GM18858 (cell line): ENCODE data around the gene MYOZ2.
"Not testable (repeated sequence)": the region's sequence is repeated elsewhere in the genome, so short reads cannot be mapped to it uniquely, and the experiment has no call there.

Source experiments
- ATAC-seq: cut with Tn5 transposase; IDR thresholded peaks from one replicate; pipeline ENCODE4 v1.9.1; 2021; ENCODE audit not compliant: unreplicated experiment

The MYOZ2 gene

DNA sequence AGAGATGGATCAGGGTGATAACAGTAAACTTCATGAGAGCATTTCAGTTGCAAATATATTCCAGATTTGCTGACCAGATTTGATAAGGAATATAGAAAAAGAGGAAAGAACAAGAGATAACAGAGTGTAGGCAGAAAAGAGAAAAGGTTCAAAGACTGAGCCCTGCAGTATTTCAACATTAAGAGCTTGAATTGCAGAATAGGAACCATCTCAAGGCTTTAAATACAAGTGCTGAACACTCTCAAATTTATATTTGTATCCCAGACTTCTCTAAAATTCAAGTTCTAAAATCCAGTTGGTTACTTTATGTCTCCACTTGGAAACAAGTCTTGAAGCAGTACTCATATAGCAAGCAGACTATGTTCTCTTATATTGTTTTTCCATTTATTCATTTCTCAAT, 9.7 kb upstream of the MYOZ2 start:
- no peak for ATAC-seq

DNA sequence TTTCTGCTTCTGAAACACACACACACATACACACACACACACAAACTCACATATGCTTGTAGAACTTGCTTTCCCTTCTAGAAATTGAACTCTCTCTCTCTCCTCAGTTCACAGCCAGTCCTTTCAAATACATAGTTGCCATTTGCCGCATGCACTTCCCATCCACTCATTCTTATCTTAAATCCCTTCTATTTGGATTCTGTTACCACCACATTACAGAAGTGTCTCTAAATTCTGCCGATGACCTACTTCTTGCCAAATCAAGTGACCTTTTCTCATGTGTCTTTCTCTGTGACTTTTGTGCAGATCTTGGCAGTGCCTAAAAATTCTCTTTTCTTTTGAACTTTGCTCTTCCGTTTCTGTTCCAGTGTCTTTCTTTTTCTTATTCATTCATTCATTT, 7.5 kb upstream of the MYOZ2 start:
- no peak for ATAC-seq

DNA sequence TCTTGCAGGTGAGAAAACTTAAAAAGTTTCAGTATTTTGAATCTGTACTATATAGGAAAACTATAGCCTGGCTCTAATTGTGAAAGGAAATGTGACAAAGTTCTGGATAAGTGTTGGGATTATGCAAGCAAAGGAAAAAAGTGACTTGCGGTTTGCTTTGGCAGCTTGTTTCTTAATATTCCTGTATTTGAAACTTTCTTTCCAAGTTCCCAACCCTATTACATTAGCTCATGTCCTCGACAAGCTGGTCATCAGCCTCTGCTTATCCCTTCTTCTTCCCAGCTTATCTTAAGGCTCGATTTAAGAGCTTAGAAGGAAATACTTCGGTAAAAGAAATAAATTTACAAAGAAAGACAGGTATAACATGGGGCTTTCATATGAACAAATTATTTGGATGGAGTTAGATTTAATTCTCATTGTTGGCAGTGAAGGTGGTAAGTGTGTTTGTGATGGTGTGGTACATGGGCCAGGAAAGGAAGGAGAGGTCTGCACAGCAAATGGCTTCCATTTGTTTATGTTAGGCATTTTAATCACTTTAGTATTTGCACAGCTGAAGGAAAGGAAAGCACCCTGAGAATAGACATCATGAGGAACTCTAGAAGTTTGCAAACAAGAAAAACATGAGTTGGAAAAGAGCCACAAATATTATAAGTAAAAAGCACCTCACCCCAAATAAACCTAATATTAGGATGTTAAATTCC, 5.1 kb upstream of the MYOZ2 start:
- no peak for ATAC-seq

DNA sequence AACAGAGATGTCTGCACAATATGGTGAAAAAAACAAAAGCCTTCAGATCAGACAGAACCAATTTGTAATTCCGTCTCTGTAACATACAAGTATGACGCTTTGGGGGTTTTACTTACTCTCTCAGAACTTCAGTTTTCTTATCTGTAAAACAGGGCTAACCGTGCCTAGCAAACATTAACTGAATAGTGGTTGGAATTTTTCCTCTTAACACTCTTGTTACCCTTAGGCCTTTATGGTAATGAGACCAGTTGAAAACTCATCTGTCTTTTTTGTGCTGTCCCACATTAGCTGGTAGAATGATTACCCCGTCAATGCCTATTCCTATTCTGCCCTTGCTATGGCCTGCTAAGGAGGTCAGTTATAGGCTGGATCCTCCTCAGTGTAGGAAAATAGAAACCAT, 4.5 kb upstream of the MYOZ2 start:
- ATAC-seq: no peak

DNA sequence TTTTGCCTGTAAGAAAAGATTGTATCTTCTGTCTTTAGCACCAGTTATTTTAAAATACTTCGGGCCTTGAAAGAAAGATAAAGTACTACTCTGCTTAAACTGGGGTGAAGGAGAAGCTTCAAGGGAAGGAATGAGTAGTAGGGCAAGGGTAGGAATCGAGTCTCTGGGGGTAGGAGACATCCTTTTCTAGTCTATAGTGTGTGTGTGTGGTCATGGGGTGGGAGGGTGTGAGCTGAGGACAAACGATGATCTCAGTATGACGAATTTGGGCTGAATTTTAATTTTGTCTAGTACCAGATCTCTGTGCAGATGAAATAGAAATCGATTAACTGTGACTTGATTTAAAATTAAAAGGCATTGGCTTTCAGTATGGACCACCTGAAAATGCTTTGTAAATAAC, 3.3 kb upstream of the MYOZ2 start:
- ATAC-seq: no peak

DNA sequence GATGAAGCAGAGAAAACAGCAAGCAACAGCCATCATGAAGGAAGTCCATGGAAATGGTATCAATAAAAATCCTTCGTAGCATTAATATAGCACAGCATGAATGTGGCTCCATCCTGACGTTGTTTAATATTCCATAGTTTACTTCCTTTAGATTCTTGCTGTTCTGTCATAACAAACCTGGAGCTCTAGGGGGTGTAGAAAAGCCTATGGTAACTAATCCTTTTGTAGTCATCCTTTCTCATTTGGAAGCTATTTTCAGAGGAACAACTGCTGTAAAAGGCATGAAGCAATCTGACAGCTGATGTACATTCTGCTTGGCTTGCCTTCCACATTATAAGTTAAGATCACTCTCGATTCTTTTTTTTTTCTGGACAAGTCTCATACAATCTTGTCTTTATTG, 914 bp downstream of the MYOZ2 start:
- ATAC-seq: no peak

DNA sequence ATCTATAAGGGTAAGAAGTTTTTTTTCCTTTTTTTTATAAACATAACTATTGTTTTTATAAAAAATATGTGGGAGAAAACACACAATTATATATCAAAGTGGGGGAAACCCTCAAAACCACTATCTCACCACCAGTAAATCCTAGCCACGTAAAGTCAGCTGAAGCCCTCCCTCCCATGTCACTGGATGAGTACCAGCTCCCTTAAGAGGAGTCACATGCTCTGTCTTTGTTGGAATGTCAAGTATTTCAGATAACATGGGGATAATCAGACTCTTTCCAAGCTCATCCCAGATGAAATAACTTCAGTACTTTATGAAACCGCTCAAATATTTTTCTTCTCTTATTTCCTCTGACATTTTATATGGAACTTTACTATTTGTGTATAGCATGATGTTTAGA, 2.4 kb downstream of the MYOZ2 start:
- ATAC-seq: no peak

DNA sequence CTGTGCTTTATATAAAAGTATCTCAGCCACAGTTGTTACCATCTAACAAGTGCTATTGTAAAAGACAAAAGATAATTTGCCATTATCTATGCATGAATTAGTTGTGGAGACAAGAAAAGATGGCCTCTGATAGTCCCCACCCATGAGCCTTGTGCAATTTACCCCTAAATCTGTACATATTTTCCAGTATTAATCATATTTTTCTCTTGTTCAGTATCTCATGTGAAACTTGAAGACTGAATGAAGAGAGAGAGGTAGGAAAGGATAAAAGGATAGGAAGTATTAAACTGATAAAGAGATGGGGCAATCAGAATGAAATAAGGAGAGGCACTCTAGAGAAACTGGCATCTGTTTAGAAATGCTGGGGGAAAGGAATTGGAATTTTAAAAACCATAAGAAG, 3.7 kb downstream of the MYOZ2 start:
- no peak for ATAC-seq

DNA sequence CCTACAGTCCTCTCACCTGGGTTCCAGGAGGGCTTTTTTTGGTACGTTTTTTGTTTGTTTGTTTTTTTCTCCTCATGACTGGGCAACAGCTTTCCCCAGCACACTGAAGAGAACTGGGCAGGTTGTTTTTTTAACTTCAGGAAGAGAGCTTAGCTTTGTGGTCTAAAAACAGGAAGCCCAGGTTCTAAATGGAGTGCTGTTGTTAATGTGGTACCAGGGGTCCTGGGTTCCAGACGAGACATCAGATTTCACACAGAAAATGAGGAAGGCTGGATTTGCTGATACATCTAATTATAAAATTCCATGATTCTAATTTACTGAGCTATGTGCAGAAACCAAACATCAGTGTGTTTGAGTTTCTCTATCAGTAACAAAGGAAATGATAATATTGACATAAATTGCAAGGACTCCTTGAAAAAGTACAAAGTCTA, 4.2 kb downstream of the MYOZ2 start:
- no peak for ATAC-seq

DNA sequence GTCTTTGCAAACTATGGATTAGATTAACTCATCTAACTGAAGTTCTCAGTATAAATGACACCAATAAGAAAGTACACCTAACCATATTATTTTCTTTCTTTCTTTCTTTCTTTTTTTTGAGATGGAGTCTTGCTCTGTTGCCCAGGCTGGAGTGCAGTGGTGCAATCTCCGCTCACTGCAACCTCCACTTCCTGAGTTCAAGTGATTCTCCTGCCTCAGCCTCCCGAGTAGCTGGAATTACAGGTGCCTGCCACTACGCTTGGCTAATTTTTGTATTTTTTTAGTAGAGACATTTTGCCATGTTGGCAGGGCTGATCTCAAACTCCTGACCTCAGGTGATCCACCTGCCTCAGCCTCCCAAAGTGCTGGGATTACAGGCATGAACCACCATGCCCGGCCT, 5.7 kb downstream of the MYOZ2 start:
- not testable (repeated sequence) for ATAC-seq

DNA sequence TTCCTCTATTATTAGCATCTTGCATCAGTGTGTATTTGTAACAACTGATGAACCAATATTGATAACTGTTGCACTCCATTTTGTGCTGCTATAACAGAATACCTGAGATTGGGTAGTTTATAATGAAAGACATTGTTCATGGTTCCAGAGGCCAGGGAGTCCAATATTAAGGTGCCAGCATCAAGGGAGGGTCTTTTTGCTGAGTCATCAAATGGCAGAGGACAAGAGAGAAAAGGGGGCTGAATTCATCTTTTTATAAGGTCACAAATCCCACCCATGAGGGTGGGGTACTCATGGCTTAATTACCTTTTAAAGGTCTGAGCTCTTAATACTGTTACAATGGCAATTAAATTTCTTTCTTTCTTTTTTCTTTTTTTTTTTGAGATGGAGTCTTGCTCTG, 7.2 kb downstream of the MYOZ2 start:
- ATAC-seq: no peak

DNA sequence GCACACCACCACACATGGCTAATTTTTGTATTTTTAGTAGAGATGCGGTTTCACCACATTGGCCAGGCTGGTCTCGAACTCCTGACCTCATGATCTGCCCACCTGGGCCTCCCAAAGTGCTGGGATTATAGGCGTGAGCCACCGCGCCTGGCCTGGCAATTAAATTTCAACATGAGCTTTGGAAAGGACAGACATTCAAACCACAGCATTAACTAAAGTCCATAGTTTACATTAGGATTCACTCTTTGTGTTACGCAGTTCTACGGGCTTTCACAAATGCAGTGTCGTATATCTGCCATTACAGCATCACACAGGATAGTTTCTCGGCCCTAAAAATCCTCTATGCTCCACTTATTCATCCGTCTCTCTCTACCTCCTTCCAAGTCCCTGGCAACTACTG, 7.7 kb downstream of the MYOZ2 start:
- not testable (repeated sequence) for ATAC-seq

DNA sequence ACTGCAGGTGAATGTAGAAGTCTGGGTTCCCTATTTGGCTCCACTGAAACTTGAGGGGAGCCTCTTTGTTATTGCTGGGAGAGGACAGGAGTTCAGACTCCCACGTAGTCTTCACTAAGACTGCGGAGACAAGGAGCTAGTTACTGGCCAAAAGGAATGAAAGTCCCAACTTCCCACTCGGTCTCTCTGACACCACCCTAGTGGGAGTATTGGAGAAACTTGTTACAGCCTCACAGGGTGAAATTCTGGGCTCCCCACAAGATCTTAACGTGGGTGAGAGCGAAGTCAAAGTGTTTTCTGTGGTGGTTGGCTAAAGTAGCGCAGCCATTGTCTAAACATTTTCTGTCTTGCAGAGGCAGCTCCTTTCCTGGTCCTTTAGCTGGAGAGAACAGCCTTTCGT, 13.5 kb downstream of the MYOZ2 start:
- ATAC-seq: no peak

DNA sequence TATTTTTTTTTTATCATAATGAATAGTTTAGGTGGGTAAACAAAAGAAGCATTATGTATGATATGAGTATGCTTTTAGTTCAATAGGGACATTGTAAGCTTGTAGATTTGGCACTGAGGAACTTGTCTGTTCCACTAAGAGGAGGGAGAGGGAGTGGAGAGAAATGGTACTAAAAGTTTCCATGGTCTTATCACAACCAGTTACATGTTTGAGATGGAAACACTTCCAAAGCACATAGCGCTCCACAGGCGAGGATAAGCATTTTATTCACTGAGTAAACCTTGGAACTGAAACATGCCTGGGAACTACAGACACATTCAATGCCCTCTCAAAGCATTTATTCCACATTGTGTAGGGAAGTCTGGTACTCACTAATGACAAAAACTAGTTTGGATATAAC, 15.5 kb downstream of the MYOZ2 start:
- ATAC-seq: no peak

DNA sequence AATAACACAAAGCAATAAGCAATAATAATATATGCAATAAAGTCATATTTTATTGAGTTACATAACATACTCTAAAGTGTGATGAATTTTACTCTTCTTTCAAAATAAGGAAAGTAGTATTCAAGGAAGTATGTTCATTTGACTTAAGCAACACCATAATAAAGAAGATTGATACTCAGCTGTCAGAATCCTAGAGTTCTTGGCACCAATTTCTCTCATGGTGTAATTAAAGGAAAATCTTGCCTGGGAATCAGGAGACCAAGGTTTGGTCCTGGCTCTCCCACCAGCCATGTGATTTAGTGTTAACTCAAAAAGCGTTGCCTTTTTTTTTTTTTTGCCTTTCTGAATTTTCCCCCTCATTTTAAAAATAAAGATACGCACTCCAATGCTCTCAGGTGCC, 17.1 kb downstream of the MYOZ2 start:
- ATAC-seq: no peak

DNA sequence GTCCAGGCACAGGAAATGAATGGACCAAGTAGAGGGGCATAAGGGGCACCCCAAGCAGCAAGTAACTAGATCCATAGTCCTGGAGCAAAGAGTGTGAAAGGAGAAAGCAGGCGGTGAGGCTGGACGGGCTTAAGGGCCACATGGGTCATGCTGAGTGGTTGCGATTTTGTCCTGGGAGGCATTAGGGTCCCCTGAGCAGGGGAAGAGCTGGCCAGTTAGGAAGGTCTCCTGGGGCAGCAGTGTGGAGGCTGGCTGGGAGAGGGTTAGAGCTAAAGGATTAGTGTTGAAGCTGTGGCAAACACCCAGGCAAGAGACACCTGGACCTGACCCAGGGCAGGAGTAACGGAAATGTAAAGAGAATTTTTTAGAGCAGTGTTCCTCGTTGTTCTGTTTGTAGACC, 26.5 kb downstream of the MYOZ2 start:
- no peak for ATAC-seq

DNA sequence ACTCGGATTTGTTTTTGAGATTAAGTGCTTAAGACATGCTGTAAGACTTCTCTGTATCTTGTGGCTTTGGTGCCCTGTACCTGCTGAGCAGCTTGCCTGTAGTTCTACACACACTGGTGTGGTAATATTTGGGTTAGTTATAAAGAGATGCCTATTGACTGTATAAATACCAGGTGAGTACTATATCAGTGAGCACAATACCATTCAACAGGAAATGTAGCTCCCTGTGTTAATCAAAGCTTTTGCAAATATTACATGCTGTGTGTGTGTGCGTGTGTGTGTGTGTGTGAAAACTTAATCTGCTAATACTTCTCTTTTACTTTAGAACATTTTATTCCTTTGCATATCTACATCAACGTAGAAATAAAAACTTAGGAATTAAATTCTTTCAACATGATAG, 30.1 kb downstream of the MYOZ2 start:
- ATAC-seq: no peak

DNA sequence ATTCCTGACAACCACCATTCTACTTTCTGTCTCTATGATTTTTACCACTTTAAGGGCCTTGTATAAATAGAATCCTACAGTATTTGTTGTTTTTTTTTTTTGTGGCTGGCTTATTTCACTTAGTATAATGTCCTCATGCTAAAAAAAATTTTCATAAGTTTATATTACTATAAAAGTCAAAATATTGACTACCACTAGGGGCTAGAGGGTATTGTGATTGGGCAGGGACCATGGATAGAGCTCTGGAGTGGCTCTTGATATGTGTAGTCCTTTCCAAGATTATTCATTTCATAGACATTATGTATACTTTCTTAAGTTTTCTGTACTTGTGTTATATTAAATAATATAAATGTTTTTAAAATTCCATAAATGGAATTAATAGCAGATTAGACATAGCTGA, 34.6 kb downstream of the MYOZ2 start:
- no peak for ATAC-seq

DNA sequence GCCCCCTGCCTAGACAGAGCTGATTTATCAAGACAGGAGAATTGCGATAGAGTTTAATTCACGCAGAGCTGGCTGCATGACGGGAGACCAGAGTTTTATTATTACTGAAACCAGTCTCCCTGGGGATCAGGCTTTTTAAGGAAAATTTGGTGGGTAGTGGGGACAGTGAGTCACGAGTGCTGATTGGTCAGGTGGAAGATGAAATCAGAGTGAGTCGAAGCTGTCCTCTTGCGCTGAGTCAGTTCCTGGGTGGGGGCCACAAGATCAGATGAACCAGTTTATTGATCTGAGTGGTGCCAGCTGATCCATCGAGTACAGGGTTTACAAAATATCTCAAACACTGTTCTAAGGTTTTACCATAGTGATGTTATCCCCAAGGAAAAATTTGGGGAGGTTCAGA, 36.6 kb downstream of the MYOZ2 start:
- no peak for ATAC-seq

DNA sequence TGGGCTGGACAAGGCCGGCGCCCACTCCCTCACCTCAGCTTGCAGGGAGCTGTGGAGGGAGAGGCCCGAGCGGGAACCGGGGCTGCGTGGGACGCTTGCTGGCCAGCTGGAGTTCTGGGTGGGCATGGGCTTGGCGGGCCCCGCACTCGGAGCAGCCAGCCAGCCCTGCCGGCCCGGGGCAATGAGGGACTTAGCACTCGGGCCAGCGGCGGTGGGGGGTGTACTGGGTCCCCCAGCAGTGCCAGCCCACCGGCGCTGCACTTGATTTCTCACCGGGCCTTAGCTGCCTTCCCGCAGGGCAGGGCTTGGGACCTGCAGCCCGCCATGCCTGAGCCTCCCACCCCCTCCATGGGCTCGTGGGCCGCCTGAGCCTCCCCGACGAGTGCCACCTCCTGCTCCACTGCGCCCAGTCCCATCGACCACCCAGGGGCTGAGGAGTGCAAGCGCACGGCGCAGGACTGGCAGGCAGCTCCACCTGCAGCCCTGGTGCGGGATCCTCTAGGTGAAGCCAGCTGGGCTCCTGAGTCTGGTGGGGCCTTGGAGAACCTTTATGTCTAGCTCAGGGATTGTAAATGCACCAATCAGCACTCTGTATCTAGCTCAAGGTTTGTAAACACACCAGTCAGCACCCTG, 38.2 kb downstream of the MYOZ2 start:
- ATAC-seq: not testable (repeated sequence)

DNA sequence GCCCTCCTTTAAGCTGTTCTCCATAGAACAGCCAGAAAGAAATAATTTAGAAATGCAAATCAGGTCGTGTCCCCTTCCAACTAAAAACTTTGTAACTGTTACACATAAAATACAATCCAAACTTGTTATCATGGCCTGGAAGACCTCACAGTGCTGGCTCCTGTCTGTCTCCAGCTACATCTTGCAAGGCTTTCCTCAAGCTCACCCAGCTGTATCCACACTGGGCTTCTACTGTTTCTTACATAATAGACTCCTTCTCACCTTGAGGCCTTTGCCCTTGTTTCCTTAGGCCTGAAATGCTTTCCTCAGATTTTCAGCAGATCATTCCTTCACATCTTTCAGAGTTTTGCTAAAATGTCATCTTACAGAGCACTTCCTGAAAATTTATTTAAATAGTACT, 43.4 kb downstream of the MYOZ2 start:
- no peak for ATAC-seq

DNA sequence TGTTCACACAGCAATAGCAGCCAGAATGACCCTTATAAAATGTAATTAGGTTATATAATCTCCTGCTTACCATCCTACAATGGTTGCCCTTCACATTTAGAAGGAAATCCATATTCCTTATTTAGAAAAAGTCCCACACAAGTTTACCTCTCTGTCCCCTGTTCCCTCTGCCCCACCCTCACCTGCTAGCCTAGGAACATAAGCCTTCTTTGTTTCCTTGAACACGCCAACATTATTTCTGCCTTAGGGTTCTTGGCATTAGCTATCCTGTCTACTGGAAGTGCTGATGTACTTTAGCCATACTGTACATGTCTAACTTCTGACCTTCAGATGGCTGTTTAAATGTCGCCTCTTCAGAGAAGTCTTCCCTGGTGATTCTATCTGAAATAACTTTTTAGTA, 48.5 kb downstream of the MYOZ2 start:
- ATAC-seq: no peak

DNA sequence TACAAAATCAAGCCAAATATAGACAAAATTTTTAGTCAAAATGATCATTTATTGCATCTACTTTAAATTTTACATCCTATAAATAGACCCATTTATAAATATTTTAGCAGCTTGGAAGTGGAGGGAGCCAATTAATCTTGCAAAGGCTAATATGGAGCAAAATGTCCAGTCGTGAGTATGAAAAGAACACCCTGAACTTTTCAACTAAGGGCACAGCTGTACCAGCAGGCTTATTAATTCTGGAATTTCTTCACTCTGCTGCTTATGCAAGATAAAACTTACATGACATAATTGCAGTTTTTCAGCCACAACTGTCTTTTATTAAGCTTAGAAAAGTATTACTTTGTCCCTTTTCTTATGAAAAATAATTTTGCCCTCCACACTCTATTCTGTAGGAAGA, 54.0 kb downstream of the MYOZ2 start:
- ATAC-seq: no peak
